Measurements from ENCODE around the gene TKT. TPM values are rescaled to one million over a fixed set of nuclear protein-coding genes. Genes with fewer than 3 reads are reported as not detected.

The TKT gene
- total RNA-seq, 2 experiments from 2014 or later = 397 to 417 TPM

DNA sequence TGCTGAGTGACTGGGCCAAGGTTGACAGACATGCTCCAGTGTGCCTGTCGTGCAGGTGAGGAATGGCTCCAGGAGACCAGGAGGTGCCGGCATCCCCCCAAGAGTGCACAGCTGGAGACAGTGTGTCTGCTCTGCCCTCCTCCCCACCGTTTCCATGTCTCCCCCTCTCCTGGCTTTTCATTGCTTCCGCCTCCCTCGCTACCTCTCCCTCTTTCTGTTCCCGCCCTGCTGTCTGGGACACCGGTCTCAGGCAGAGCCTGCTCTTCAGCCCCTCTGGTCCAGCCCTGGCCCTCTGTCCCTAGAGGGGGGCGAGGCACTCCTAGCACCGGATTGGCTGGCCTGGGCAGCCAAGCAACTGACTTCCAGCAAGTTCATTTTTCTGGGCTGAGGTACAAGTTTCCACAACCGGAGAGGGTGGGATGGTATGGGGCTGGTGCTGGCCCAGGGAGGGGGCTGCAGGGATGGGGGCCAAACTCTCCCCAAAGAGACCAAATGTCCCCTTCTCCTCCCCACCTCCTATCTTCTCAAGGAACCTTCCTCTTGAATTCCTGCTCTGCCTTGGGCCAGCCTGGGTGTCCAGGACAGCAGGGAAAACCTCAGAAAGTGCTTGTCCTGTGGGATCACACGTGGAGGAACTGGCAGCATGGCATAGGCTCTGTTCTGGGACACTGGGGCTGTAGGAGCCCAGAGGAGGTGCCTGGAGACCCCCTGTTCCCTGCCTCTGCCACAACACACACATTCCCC, 62.2 kb downstream of the TKT start:
- Mint-ChIP-seq H3K27ac (no peak overlapping the region), H3K36me3 (ENCODE audit: low read depth) (peaks cover 9% of the 10 kb centered on the region), H3K4me1 (ENCODE audit: low read depth) (peaks cover 8% of the 10 kb centered on the region), H3K27me3 (peaks cover 1% of the 10 kb centered on the region), H3K4me3 (no peak overlapping the region), H3K9me3 (no peaks in the 10 kb centered on the region)
- no peak for ATAC-seq
- intact Hi-C loops (cut with micrococcal nuclease) = no loop called here
- no peak for DNase-seq
- TF ChIP-seq, protein P1, sequence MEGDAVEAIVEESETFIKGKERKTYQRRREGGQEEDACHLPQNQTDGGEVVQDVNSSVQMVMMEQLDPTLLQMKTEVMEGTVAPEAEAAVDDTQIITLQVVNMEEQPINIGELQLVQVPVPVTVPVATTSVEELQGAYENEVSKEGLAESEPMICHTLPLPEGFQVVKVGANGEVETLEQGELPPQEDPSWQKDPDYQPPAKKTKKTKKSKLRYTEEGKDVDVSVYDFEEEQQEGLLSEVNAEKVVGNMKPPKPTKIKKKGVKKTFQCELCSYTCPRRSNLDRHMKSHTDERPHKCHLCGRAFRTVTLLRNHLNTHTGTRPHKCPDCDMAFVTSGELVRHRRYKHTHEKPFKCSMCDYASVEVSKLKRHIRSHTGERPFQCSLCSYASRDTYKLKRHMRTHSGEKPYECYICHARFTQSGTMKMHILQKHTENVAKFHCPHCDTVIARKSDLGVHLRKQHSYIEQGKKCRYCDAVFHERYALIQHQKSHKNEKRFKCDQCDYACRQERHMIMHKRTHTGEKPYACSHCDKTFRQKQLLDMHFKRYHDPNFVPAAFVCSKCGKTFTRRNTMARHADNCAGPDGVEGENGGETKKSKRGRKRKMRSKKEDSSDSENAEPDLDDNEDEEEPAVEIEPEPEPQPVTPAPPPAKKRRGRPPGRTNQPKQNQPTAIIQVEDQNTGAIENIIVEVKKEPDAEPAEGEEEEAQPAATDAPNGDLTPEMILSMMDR (IDR thresholded peaks at IDR 0.05) = no peak
- ChIA-PET POLR2A (interaction anchor here (1.1 kb wide), 1 partner anchor 77 kb away, joined by 4 read pairs; no protein-coding TSS in a partner anchor), CTCF (interaction anchor here (1.3 to 9.7 kb wide), 3 partner anchors 59 to 79 kb away, joined by 5 to 178 read pairs (median 15); partner anchors contain the start of gene RFT1)

DNA sequence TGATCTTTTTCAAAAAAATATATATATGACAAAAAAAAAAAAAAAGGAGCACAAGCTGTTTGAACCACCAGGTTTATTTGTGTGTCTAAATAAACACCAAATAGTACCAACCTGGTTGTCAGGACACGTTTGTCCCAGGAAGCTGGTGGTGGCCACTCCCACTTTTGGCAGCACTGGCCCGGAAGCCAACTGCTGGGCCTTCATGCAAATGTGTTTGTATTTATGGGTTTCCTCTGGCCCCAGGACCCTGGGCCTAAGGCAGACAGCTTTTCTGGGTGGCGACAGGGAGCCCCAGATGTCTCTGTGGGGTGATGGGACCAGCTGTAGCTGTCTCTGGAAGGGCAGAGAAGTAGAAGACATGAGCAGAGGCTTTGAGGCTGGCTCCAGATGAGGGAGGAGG, 63.2 kb downstream of the TKT start:
- POLR2A ChIA-PET = interaction anchor here (1.5 kb wide), 1 partner anchor 60 kb away, joined by 3 read pairs; no protein-coding TSS in a partner anchor
- CTCF ChIA-PET = interaction anchor here (1.0 to 2.6 kb wide), 4 partner anchors 28 to 78 kb away, joined by 4 to 15 read pairs (median 4); no protein-coding TSS in a partner anchor
- ATAC-seq = no peak
- no peak overlapping the region for H3K4me3 Mint-ChIP-seq
- H3K4me1 Mint-ChIP-seq (ENCODE audit: low read depth) = peaks cover 6% of the 10 kb centered on the region
- DNase-seq = no peak
- no peak overlapping the region for H3K27ac Mint-ChIP-seq
- no peaks in the 10 kb centered on the region for H3K9me3 Mint-ChIP-seq
- no peaks in the 10 kb centered on the region for H3K27me3 Mint-ChIP-seq
- intact Hi-C loops (cut with micrococcal nuclease) = no loop called here
- peaks cover 9% of the 10 kb centered on the region for H3K36me3 Mint-ChIP-seq (ENCODE audit: low read depth)
- TF ChIP-seq, protein P1 (IDR thresholded peaks at IDR 0.05) = no peak

DNA sequence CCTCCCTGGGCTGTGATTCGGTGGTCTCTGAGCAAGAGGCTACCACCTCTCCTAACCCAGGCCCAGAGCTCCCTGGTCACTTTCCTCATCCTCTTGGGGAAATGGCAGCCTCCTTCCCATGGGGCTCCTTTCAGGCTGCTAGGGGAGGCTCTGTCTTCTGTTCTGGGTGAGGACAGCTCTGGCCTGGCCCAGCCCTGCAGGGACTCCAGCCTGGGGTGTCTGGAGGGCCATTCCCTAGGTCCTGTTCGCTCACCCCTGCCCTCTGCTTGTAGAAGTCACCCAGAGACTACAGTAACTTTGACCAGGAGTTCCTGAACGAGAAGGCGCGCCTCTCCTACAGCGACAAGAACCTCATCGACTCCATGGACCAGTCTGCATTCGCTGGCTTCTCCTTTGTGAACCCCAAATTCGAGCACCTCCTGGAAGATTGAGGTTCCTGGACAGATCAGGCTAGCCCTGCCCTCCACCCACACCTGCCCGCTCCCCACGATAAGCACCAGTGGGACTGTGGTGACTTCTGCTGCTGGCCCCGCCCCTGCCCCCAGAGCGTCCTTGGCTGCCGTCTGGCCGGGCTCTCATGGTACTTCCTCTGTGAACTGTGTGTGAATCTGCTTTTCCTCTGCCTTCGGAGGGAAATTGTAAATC, 63.9 kb downstream of the TKT start:
- Mint-ChIP-seq H3K27me3 (no peaks in the 10 kb centered on the region), H3K4me1 (ENCODE audit: low read depth) (peaks cover 6% of the 10 kb centered on the region), H3K27ac (no peak overlapping the region), H3K9me3 (no peaks in the 10 kb centered on the region), H3K4me3 (no peak overlapping the region), H3K36me3 (ENCODE audit: low read depth) (peaks cover 9% of the 10 kb centered on the region)
- no peak for ATAC-seq
- ChIA-PET POLR2A (interaction anchor here (0.7 to 1.5 kb wide), 3 partner anchors 9 to 62 kb away, joined by 3 read pairs; partner anchors contain the start of gene RFT1), CTCF (interaction anchor here (0.6 to 2.6 kb wide), 5 partner anchors 28 to 77 kb away, joined by 3 to 15 read pairs (median 4); no protein-coding TSS in a partner anchor)
- no peak for DNase-seq
- TF ChIP-seq, protein P1 (IDR thresholded peaks at IDR 0.05) = no peak
- intact Hi-C loops (cut with micrococcal nuclease) = no loop called here

DNA sequence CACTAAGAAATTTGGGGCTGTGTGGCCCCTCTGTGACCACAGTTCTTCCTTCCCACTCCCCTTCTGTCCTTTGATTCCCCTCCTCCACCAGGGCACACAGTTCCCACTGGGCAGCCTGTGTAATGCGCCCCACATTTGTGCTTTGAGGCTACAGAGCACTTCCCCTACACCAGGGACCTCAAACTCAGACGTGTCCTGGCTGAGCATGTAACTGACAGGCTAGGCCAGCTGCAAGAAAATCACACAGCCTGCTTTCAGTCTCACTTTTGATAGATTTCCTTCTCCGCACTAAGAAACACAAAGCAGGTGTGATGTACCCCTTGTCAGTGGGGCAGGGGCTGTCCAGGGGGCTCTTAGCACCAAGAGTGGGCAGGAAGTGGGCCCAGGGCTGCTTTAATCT, 65.2 kb downstream of the TKT start:
- ChIA-PET POLR2A (interaction anchor here (1.4 kb wide), 1 partner anchor 60 kb away, joined by 3 read pairs; the partner anchor contains the start of gene RFT1), CTCF (no interaction called here)
- ATAC-seq = no peak
- no peak for DNase-seq
- no peaks in the 10 kb centered on the region for H3K9me3 Mint-ChIP-seq
- intact Hi-C loops (cut with micrococcal nuclease) = no loop called here
- H3K4me3 Mint-ChIP-seq = no peak overlapping the region
- H3K36me3 Mint-ChIP-seq (ENCODE audit: low read depth) = peaks cover 9% of the 10 kb centered on the region
- no peak overlapping the region for H3K27ac Mint-ChIP-seq
- TF ChIP-seq, protein P1 (IDR thresholded peaks at IDR 0.05) = no peak
- no peaks in the 10 kb centered on the region for H3K27me3 Mint-ChIP-seq
- H3K4me1 Mint-ChIP-seq (ENCODE audit: low read depth) = peaks cover 6% of the 10 kb centered on the region
